Measurements from ENCODE around the gene CPEB1. TPM values are rescaled to one million over a fixed set of nuclear protein-coding genes. Genes with fewer than 3 reads are reported as not detected.

CPEB1 gene
- total RNA-seq, 3 donors from 2014 or later (not counting 1 experiment from before 2014, with no cell fraction given) = not detected

- H3K27me3 Mint-ChIP-seq (ENCODE audit: low read depth in 2 of 2) = peaks cover 17 to 41% of the 10 kb centered on the region in 2 donors
- ATAC-seq (no peak), DNase-seq (no peak)
- intact Hi-C loops (cut with micrococcal nuclease) = no loop called here
- H3K4me1 ChIP-seq (ENCODE audit: control insufficient read depth, insufficient read depth, low read length) = no peaks in the 10 kb centered on the region
- no peaks in the 10 kb centered on the region for H3K9me3 Mint-ChIP-seq
- no peak overlapping the region for H3K27ac Mint-ChIP-seq
- no peak overlapping the region for H3K27ac ChIP-seq (ENCODE audit: low read length)
- WGBS (ENCODE audit: insufficient coverage) = no CpG with 5 or more reads among the region's 2 CpGs
- H3K9me3 ChIP-seq (ENCODE audit: control insufficient read depth, insufficient read depth, low read length) = no peaks in the 10 kb centered on the region
- H3K36me3 Mint-ChIP-seq = peaks cover 5% of the 10 kb centered on the region
- H3K36me3 ChIP-seq (ENCODE audit: control insufficient read depth, insufficient read depth, low read length) = no peaks in the 10 kb centered on the region
- no peaks in the 10 kb centered on the region for H3K4me1 Mint-ChIP-seq
- no peak overlapping the region for H3K4me3 ChIP-seq (ENCODE audit: low read length)
- no peak for TF ChIP-seq CTCF (IDR thresholded peaks at IDR 0.05)
- H3K27me3 ChIP-seq (ENCODE audit: control insufficient read depth, insufficient read depth, low read length) = peaks cover 4% of the 10 kb centered on the region
- H3K4me3 Mint-ChIP-seq = no peak overlapping the region
These were observed 49.3 kb downstream of the CPEB1 start for GRCh38 chr15:82597815-82598214.

- WGBS (ENCODE audit: insufficient coverage) = 88% methylated on average over 1 of the region's 2 CpGs
- Mint-ChIP-seq H3K27ac (no peak overlapping the region), H3K9me3 (no peaks in the 10 kb centered on the region), H3K4me1 (no peaks in the 10 kb centered on the region), H3K4me3 (no peak overlapping the region), H3K27me3 (ENCODE audit: low read depth in 2 of 2) (peaks cover 22 to 34% of the 10 kb centered on the region in 2 donors), H3K36me3 (peaks cover 5% of the 10 kb centered on the region)
- H3K4me1 ChIP-seq (ENCODE audit: control insufficient read depth, insufficient read depth, low read length) = no peaks in the 10 kb centered on the region
- DNase-seq (no peak), ATAC-seq (no peak)
- no peak for TF ChIP-seq CTCF (IDR thresholded peaks at IDR 0.05)
- no peaks in the 10 kb centered on the region for H3K36me3 ChIP-seq (ENCODE audit: control insufficient read depth, insufficient read depth, low read length)
- no peak overlapping the region for H3K4me3 ChIP-seq (ENCODE audit: low read length)
- H3K27me3 ChIP-seq (ENCODE audit: control insufficient read depth, insufficient read depth, low read length) = peaks cover 4% of the 10 kb centered on the region
- H3K27ac ChIP-seq (ENCODE audit: low read length) = no peak overlapping the region
- intact Hi-C loops (cut with micrococcal nuclease) = no loop called here
- no peaks in the 10 kb centered on the region for H3K9me3 ChIP-seq (ENCODE audit: control insufficient read depth, insufficient read depth, low read length)
These were observed 51.4 kb downstream of the CPEB1 start for GRCh38 chr15:82595766-82596165.

- Mint-ChIP-seq H3K27me3 (ENCODE audit: low read depth in 2 of 2) (peaks cover 22 to 28% of the 10 kb centered on the region in 2 donors), H3K9me3 (no peaks in the 10 kb centered on the region)
- 94% methylated on average over 2 of the region's 3 CpGs for WGBS (ENCODE audit: insufficient coverage)
These were observed 52.0 kb downstream of the CPEB1 start for GRCh38 chr15:82595203-82595602.

More at GRCh38 chr15:82595203-82595602, 52.0 kb downstream of the CPEB1 start:
- Histone ChIP-seq H3K9me3 (ENCODE audit: control insufficient read depth, insufficient read depth, low read length) (no peaks in the 10 kb centered on the region), H3K4me1 (ENCODE audit: control insufficient read depth, insufficient read depth, low read length) (no peaks in the 10 kb centered on the region), H3K4me3 (ENCODE audit: low read length) (no peak overlapping the region), H3K36me3 (ENCODE audit: control insufficient read depth, insufficient read depth, low read length) (no peaks in the 10 kb centered on the region), H3K27me3 (ENCODE audit: control insufficient read depth, insufficient read depth, low read length) (no peaks in the 10 kb centered on the region), H3K27ac (ENCODE audit: low read length) (no peak overlapping the region)
- Mint-ChIP-seq H3K4me1 (no peaks in the 10 kb centered on the region), H3K4me3 (no peak overlapping the region), H3K27ac (no peak overlapping the region), H3K36me3 (peaks cover 1% of the 10 kb centered on the region)
- TF ChIP-seq CTCF (IDR thresholded peaks at IDR 0.05) = no peak
- intact Hi-C loops (cut with micrococcal nuclease) = no loop called here
- DNase-seq = no peak
- ATAC-seq = no peak

All from natural killer cell (primary cell).